ENCODE measurements around the gene ACLY. TPM values are rescaled to one million over a fixed set of nuclear protein-coding genes. Genes with fewer than 3 reads are reported as not detected.
A peak's percentile ranks its signal among the peaks of the same experiment; 100 is the strongest.

ACLY gene
- total and polyA plus RNA-seq, 2 of the 13 experiments (the other 11 are each of a cell fraction or from before 2014, with no cell fraction given) = 111 to 218 TPM

DNA sequence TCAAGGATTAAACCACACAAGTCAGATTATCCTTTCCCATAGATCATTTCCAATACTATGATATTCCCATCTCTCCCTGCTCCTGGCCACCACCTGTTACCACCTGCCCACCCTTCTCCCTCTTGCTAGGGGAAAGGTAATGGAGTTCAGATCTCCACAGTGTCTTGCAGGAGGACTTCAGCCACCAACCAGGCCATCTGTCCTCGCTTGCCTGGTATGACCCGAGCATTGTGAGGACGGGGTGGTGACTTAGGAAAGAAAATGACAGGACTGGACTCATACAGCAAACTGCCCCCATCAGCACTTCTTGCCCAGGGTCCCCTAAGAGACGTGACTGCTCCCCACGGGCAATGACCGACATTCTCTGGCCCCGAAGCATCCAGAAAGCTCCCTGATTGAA is 95.2 kb downstream of the ACLY start (continued):
- TF ChIP-seq POLR2G (IDR thresholded peaks at IDR 0.05; ENCODE audit: low read depth, low read length) = peak; percentile 33
- TF ChIP-seq IKZF1 (IDR thresholded peaks at IDR 0.05) = no peak
- TF ChIP-seq, protein P1, sequence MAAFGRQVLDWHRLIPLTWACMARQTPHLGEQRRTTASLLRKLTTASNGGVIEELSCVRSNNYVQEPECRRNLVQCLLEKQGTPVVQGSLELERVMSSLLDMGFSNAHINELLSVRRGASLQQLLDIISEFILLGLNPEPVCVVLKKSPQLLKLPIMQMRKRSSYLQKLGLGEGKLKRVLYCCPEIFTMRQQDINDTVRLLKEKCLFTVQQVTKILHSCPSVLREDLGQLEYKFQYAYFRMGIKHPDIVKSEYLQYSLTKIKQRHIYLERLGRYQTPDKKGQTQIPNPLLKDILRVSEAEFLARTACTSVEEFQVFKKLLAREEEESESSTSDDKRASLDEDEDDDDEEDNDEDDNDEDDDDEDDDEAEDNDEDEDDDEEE (CRISPR knock-in tag; IDR thresholded peaks at IDR 0.05) = 0 out of 2 replicates have a peak, but pooled peaks have one; percentile 16
- no peak for TF ChIP-seq ZNF510 (CRISPR knock-in tag; IDR thresholded peaks at IDR 0.05; ENCODE audit: low read depth)
- 0 out of 2 replicates have a peak, but pooled peaks have one; percentile 23 for TF ChIP-seq MAFF (IDR thresholded peaks at IDR 0.05; ENCODE audit: low read depth, low read length)

- Histone ChIP-seq H3K27ac (ENCODE audit: extremely low read length, insufficient read depth, low read length) (no peak overlapping the region), H3K4me1 (ENCODE audit: insufficient read depth, low read length) (peaks cover 37% of the 10 kb centered on the region), H3K9ac (ENCODE audit: insufficient read depth, low read depth, low read length) (no peak overlapping the region), H3K27me3 (ENCODE audit: control insufficient read depth in 1 of 2, insufficient read depth in 2 of 2, low read length in 2 of 2) (no peaks in the 10 kb centered on the region), H4K20me1 (ENCODE audit: insufficient read depth, low read length) (peaks cover 9% of the 10 kb centered on the region; the same call in 1 of the 2 replicates), H3K9me3 (ENCODE audit: low read length) (no peaks in the 10 kb centered on the region), H2AFZ (ENCODE audit: low read length) (no peak overlapping the region), H3K4me2 (ENCODE audit: low read depth, low read length) (no peak overlapping the region), H3K4me3 (replicated peaks in 1 of 3; ENCODE audit: insufficient read depth in 1 of 3, low read depth in 2 of 3, low read length in 3 of 3) (no peak overlapping the region), H3K79me2 (ENCODE audit: insufficient read depth, low read length) (no peaks in the 10 kb centered on the region), H3K36me3 (replicated peaks in 1 of 2; ENCODE audit: control insufficient read depth in 1 of 2, insufficient read depth in 2 of 2, low read length in 2 of 2) (peaks cover 27 to 58% of the 10 kb centered on the region in 2 experiments)
- peak; percentile 24 for ATAC-seq
- BruUV-seq (replicated peaks) = no TSS peak
- no peak for DNase-seq (ENCODE audit: low spot score)
- ChIA-PET CTCF (ENCODE audit: low intra/inter-chr PET ratio, low total read pairs) (no interaction called here), POLR2A (interaction anchor here (1.0 to 1.8 kb wide), 6 partner anchors 9 to 136 kb away, joined by 3 to 10 read pairs (median 6); partner anchors contain the start of genes FKBP10 and P3H4)
- FAIRE-seq = no peak
- intact Hi-C loops (cut with micrococcal nuclease; ENCODE audit: unreplicated experiment) (no loop called here), in situ Hi-C loops (cut with HindIII; ENCODE audit: extremely low pct_ligation_motif_present, low pct_unique_long_range_greater_than_20kb) (no loop called here)
- no peak for TF ChIP-seq SPEN (CRISPR knock-in tag; IDR thresholded peaks at IDR 0.05; ENCODE audit: low read depth)
- TF ChIP-seq POLR2G (IDR thresholded peaks at IDR 0.05; ENCODE audit: low read depth, low read length) = peak; percentile 64
- TF ChIP-seq KDM2A (CRISPR knock-in tag; IDR thresholded peaks at IDR 0.05; ENCODE audit: borderline replicate concordance, low read depth) = peak; percentile 28; the same call in 1 of the 2 replicates
- peak; percentile 42; the same call in 1 of the 2 replicates for TF ChIP-seq ZC3H13 (CRISPR knock-in tag; IDR thresholded peaks at IDR 0.05)
- no peak for TF ChIP-seq SOX6 (IDR thresholded peaks at IDR 0.05)
- 0 out of 2 replicates have a peak, but pooled peaks have one; percentile 24 for TF ChIP-seq SOX6 (CRISPR knock-in tag; IDR thresholded peaks at IDR 0.05)
- 0 out of 2 replicates have a peak, but pooled peaks have one; percentile 45 for TF ChIP-seq SSRP1 (CRISPR knock-in tag; IDR thresholded peaks at IDR 0.05)
- TF ChIP-seq RXRB (CRISPR knock-in tag; IDR thresholded peaks at IDR 0.05; ENCODE audit: borderline replicate concordance) = 0 out of 2 replicates have a peak, but pooled peaks have one; percentile 17
- TF ChIP-seq MEIS2 (CRISPR knock-in tag; IDR thresholded peaks at IDR 0.05) = no peak
- 90% methylated on average over 1 of the region's 1 CpG for WGBS (ENCODE audit: low lambda C conversion rate)
These were observed 95.6 kb downstream of the ACLY start for GRCh38 chr17:41823141-41823524.

Measured in HepG2 (cell line).